HFF-Myc (cell line): Measurements from ENCODE around the gene CACNA1A.

ENCODE experiments used
- DNase-seq: peaks from one replicate; pipeline ENCODE4 v3.0.0-alpha.2; 2011; ENCODE audit warnings: low read depth; ENCODE audit errors: extremely low read depth
- H3K4me3 ChIP-seq: replicated peaks from 2 replicates; pipeline ENCODE4 v1.5.1; 2011; ENCODE audit warnings: low read depth, mild to moderate bottlenecking, control low read depth, low read length
- TF ChIP-seq, protein P1 (sequence below): IDR thresholded peaks from 2 replicates; pipeline ENCODE4 v1.5.1; 2012; ENCODE audit warnings: mild to moderate bottlenecking, low read depth, low read length, control low read depth; ENCODE audit errors: missing control alignments

Gene CACNA1A

DNA sequence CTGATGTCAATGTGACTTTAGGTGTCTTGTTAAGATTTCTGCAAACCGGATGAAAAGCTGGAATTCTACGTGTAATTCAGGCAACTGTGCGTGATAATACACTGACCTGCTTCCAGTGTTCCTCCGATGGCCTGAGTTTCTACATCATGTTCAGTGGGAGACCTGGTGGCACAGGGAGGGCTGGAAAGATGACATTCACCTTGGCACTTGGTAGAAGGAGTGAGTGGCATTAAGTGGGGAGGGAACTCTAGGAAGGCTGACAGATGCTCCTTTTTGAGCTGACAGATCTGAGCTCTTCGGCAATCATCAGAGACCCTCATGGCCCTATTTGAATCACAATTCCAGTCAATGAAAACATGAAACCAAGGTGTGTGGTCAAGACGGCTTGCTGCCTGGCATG lies 4.0 kb downstream of the CACNA1A start:
- TF ChIP-seq, protein P1, sequence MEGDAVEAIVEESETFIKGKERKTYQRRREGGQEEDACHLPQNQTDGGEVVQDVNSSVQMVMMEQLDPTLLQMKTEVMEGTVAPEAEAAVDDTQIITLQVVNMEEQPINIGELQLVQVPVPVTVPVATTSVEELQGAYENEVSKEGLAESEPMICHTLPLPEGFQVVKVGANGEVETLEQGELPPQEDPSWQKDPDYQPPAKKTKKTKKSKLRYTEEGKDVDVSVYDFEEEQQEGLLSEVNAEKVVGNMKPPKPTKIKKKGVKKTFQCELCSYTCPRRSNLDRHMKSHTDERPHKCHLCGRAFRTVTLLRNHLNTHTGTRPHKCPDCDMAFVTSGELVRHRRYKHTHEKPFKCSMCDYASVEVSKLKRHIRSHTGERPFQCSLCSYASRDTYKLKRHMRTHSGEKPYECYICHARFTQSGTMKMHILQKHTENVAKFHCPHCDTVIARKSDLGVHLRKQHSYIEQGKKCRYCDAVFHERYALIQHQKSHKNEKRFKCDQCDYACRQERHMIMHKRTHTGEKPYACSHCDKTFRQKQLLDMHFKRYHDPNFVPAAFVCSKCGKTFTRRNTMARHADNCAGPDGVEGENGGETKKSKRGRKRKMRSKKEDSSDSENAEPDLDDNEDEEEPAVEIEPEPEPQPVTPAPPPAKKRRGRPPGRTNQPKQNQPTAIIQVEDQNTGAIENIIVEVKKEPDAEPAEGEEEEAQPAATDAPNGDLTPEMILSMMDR: no peak
- no peak for DNase-seq

DNA sequence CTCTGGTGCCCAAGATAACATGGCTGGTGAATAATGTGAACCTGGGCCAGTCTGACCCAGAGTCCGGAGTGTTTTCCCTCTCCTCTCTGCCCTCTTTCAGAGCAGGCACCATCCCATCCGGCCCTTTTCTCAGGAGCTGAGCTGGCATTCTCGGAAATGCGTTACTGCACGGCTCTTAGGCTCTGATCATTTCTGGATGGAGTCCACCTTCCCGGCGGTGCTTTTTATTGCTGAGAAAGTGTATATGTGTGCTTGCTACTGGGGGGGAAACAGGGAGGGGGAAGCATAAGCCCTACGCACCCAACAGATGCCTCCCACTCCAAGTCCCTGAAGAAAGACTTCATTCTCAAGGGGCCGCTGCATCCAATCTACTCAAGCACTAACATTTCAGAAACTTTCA lies 6.6 kb downstream of the CACNA1A start:
- DNase-seq: no peak

More for the DNA sequence above, 4.0 kb downstream of the CACNA1A start:
- no peak overlapping the region for H3K4me3 ChIP-seq

DNA sequence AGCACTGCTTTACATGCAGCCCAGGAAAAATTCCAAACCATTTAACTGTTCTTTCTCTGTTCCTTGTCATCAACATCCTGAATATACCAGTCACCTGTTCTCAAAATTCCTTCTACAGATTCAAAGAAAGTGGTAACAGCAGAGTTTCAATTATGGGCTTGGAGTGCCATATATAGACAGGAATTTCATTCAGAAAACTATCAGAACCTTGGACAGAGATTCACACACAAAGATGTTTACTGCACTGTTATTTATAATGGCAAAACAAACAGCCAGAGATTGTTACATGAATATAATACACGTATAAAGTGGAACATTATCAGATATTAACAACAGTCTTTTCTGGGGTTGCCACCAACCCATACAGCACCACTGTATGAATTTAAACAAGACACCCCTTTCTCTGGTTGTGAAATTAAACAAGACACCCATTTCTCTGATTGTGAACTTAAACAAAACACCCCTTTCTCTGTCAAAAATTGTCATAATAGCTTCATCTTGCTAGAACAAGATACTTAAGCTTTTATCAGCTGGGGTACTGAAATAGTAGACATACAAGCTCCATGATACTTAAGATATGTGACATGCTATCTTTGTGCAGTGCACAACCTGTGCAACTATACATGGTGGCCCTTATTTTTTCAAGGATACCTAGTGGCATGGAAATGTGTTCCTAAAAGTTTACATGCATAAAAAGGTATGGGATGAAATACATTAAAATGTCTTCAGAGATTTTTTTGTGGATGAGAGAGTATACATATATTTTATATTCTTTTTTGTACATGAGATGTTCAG lies 12.6 kb downstream of the CACNA1A start:
- TF ChIP-seq, protein P1: no peak
- no peak overlapping the region for H3K4me3 ChIP-seq
- DNase-seq: no peak

More for the DNA sequence above, 6.6 kb downstream of the CACNA1A start:
- H3K4me3 ChIP-seq: no peak overlapping the region
- TF ChIP-seq, protein P1: no peak

DNA sequence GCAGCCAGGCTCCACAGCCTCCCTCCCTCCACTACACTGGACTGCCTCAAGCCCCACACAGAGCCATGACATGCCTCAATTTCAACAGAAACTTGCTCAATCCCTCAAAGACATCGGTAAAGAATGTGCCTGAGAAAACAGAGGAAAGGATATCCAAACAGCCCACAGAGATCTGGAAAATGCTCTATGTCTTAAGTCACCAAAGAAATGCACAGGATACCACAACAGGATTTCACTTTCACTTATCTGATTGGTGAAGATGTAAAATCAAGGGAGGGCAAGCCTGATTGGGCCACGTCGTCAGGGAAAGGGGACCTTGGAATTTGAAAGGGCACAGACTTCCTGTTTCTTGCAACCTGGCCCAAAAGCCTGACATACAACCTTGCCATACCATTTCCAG lies 14.2 kb downstream of the CACNA1A start:
- TF ChIP-seq, protein P1: no peak
- H3K4me3 ChIP-seq: no peak overlapping the region
- DNase-seq: no peak

DNA sequence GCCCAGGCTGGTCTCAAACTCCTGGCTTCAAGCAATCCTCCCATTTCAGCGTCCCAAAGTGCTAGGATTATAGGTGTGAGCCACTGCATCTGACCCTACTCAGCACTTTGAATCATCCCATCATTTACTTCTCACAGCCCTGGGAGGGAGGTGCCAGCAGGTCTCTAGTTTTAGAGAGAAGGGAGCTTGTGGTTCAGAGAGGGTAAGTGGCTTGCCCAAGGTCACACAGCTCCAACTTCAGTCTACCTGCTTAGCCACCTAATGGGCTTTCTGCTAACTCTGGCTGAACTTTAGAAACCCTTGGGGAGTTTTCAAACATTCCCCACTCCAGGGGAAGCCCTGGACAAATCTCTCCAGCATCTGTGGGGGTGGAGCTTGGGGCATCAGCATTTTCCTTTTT lies 18.3 kb downstream of the CACNA1A start:
- no peak for DNase-seq
- TF ChIP-seq, protein P1: no peak
- H3K4me3 ChIP-seq: no peak overlapping the region

DNA sequence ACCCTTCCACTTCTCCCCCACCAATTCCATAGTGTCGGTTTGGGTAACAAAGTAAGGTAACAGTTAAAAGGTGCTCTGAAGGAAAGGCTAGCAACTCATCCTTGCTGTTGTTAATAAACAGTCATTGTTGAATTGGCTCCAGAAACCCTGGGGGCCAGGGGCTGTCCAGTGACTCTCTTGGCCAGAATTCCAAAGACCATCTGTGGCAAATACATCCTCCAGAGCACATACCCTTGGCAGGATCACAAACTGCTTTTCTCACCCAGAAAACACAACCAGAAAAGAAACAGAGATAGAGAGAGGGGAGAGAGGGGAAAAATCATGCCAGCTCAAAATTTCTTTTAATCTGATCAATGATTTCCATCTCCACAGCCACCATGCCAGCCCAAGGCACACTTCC lies 22.1 kb downstream of the CACNA1A start:
- no peak overlapping the region for H3K4me3 ChIP-seq
- TF ChIP-seq, protein P1: no peak
- DNase-seq: no peak

DNA sequence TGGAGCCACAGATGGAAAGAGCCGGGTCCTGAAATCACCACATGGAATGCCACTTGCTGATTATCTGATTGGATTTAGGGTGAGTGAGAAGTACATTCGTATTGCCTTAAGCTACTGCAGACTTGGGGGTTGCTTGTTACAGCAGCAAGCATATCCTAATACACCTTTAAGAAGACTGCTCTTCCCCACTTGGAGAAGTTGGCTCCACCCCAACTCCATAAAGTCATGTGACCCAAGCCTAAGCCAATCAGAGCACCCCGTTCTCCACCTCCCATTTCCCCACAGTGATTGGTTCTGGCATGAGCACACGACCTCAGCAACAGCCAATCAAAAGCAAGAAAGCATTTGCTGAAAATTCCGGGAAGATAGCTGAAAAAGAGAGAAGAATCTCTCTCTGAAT lies 23.1 kb downstream of the CACNA1A start:
- no peak overlapping the region for H3K4me3 ChIP-seq
- no peak for DNase-seq
- TF ChIP-seq, protein P1: no peak
